Mucosa of descending colon (tissue), 3 donors: ENCODE data around the gene ARAP1. TPM values are rescaled to one million over a fixed set of nuclear protein-coding genes. Genes with fewer than 3 reads are reported as not detected.
A peak's percentile ranks its signal among the peaks of the same experiment; 100 is the strongest.

ENCODE experiments used
- ATAC-seq: fragments of 200-7000 bp; cut with Tn5 transposase; one replicate; pipeline ENCODE4 v1.9.1; 2020; ENCODE audit warnings: mild to moderate bottlenecking, moderate library complexity
- DNase-seq, 3 donors: peaks; one replicate each; pipeline ENCODE4 v3.0.0-alpha.2; 2020
- H3K36me3 ChIP-seq: fragments of 200-600 bp; one replicate; pipeline ENCODE4 v1.8.0; 2021; ENCODE audit warnings: low read depth, mild to moderate bottlenecking
- H3K4me1 ChIP-seq: fragments of 200-600 bp; one replicate; pipeline ENCODE4 v1.8.0; 2021; ENCODE audit warnings: low read depth, mild to moderate bottlenecking
- H3K4me3 ChIP-seq: fragments of 200-600 bp; one replicate; pipeline ENCODE4 v1.8.0; 2021; ENCODE audit warnings: mild to moderate bottlenecking
- H3K9me3 ChIP-seq: fragments of 200-600 bp; one replicate; pipeline ENCODE4 v1.8.0; 2021; ENCODE audit warnings: mild to moderate bottlenecking
- intact Hi-C, 2 donors: fragments of 100-400 bp; cut with DNase I in 1 of 2; cut with micrococcal nuclease in 1 of 2; formaldehyde crosslinking; loops; one replicate each; pipeline versions ENCODE4 v1.11.0 to v1.11.1; 2022; cut with DNase I, micrococcal nuclease
- total RNA-seq, 3 donors: library from RNA; stranded (reverse); fragmentation: NEBNext Ultra II Directional in 2 of 3; extraction: Animal tissue kit (Norgen Biotek cat#: 25700) in 2 of 3; gene quantifications; one replicate each; pipeline versions ENCODE4 v1.2.1 to v1.2.4, GENCODE V29; 2021 to 2023
- TF ChIP-seq, protein P1 (sequence below): fragments of 200-600 bp; IDR thresholded peaks from one replicate; pipeline ENCODE4 v1.8.0; 2022; ENCODE audit warnings: antibody characterized with exemption, mild to moderate bottlenecking
- donor health status: DM: no; HTN: no; CAD: no; lungs with moderate emphysema.
- donor health status: DM: no; HTN: no; CAD: no.
- donor health status: DM: no; HTN: yes; CAD: no.

Gene ARAP1
- total RNA-seq, 3 donors from 2014 or later = 69.3 to 84.8 (median 84.0) TPM

DNA sequence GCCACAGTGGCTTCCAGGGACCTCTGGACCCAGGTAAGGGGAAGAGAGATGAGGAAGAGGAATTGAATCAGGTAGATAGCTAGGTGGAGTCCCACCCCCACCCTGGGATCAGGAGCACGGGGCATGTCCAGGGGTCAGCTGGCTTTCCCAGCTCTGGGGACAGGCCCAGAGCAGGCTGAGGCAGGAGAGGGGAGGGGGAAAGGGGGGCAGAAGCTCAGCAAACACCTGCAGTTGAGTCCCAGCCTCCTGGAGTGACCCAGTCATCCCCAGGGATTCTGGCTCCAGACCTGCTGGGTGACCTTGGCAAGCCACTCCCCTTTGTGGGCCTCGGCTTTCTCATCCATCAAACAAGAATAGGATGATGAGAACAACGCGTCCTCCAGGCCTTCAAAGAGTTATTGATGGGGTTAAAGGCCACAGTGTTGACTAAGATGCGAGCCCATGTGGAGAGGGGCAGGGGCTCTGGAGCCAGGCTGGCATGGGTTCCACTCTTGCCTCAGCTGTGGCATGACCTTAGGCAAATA lies 25.6 kb upstream of the ARAP1 start:
- ATAC-seq (peak; percentile 1), DNase-seq (peak in 2 of 3 donors; percentile 48 to 54)
- TF ChIP-seq, protein P1, sequence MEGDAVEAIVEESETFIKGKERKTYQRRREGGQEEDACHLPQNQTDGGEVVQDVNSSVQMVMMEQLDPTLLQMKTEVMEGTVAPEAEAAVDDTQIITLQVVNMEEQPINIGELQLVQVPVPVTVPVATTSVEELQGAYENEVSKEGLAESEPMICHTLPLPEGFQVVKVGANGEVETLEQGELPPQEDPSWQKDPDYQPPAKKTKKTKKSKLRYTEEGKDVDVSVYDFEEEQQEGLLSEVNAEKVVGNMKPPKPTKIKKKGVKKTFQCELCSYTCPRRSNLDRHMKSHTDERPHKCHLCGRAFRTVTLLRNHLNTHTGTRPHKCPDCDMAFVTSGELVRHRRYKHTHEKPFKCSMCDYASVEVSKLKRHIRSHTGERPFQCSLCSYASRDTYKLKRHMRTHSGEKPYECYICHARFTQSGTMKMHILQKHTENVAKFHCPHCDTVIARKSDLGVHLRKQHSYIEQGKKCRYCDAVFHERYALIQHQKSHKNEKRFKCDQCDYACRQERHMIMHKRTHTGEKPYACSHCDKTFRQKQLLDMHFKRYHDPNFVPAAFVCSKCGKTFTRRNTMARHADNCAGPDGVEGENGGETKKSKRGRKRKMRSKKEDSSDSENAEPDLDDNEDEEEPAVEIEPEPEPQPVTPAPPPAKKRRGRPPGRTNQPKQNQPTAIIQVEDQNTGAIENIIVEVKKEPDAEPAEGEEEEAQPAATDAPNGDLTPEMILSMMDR = no peak
- H3K36me3 ChIP-seq = no peaks in the 10 kb centered on the region
- peaks cover 41% of the 10 kb centered on the region for H3K4me1 ChIP-seq
- no peaks in the 10 kb centered on the region for H3K9me3 ChIP-seq
- intact Hi-C loops = no loop called here
- no peak overlapping the region for H3K4me3 ChIP-seq

DNA sequence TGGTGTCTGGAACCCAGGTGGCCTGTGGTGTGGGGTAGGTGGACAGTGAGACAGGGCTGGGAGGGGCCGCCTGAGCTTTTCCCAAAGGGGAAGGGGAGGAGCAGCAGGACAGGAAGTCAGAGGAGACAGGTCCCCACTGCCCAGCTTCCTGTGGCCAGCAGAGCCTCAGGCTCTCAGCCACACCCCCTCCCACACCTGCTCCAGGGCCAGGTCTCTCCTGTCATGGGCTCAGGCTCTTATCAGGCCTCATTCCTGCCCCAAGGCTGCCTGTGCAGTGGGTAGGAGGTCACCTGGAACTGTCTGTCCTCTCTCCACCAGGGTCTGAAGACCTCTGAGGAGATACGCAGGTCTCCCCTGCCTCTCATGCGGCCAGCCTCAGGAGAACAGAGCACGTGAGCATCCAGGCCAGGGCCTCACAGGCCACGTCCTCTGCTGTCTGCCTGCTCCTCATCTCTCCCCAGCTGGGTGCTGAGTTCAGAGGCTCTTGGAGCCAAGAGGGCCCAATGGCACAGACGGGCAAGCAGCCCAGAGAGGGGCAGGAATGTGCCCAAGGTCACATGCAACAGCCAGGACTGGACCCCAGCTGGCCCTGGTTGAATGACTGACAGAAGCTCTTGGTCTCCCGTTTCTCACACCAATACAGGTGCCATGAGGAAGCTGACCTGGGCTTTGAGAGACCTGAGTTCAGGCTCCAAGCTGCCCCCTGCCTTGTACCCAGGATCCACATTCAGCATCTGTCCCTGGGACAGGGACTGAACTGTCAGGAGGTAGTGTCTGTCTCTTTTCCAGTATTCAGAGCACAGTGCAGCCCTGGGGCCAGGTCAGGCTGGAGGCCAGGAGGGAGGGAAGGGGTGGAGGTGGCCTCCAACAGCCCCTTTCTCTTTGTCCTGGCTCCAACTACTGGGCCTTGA lies 24.9 kb upstream of the ARAP1 start:
- intact Hi-C loops = no loop called here
- H3K36me3 ChIP-seq = no peaks in the 10 kb centered on the region
- DNase-seq (peak in 2 of 3 donors; percentile 46 to 62), ATAC-seq (peak; percentile 31)
- H3K4me1 ChIP-seq = peaks cover 40% of the 10 kb centered on the region
- H3K9me3 ChIP-seq = no peaks in the 10 kb centered on the region
- H3K4me3 ChIP-seq = no peak overlapping the region
- TF ChIP-seq, protein P1 = no peak

DNA sequence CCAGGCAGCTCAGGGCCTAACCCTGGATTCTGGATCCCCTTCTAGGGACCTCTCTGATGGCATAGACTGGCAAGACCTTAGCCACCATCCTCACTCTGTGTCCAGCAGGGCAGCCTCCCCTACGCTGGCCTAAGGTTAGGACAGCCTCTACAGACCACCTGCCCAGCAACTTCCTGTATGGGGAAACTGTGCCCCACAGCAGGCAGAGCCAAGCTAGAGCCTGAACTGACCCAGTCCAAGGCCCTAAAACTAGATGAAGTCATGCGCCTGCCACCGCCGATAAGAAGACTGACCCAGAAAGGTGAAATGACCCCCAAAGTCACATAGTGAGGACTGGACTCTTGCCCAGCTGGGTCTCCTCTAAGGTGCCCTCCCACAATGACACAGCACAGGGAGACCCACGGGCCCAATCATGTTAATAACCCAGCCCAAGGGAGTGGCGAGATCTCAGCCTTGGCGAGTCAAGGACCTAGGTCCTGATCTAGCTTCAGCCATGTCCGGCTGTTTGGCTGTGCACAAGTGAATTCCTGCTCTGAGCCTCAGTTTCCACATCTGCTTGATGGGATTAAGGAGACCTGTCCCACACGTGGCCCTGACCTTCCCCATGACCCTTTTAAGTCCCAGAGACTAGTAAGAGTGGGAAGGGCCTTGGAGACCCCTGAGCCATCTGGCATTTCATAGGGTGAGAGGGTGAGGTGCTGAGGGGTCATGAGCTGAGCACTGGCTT lies 24.1 kb upstream of the ARAP1 start:
- H3K9me3 ChIP-seq = no peaks in the 10 kb centered on the region
- DNase-seq (no peak), ATAC-seq (no peak)
- no peaks in the 10 kb centered on the region for H3K36me3 ChIP-seq
- H3K4me3 ChIP-seq = no peak overlapping the region
- H3K4me1 ChIP-seq = peaks cover 41% of the 10 kb centered on the region
- intact Hi-C loops = no loop called here
- TF ChIP-seq, protein P1 = no peak

DNA sequence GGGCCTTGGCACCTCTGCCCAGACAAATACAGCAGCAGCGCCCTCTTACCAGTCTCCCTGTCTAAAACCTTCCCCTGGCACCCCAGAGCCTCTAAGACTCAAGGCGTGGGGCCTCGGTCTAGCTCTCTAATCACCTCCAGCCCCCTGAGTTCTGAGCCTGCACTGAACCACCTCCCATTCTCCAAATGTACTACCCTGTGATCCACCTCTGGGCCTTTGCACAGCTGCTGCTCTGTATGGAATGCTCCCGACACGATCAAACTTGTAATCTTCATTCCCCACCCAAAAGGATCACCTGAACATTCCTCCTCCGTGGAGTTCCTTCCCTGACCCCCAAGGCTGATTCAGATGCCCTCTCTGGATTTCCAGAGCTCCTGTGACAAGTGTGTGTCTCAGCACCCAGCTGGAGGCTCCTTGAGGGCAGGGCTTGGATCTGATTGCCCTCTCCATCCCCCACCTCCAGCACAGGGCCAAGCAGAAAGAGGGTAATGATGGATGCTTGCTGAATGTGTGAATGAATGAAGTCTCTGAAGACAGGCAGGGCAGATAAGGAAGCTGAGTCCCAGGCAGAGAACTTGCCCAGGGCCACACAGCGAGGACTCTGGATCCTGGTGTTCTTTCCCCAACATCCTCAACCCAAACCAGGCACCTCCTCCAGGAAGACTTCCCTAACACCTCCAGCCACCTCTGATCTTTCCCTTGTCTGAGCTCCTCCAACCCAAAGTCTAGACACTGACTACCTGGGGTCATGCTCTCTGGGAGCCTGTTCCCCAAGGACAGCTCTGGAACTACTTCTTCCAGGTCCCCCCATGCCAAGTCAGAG lies 23.3 kb upstream of the ARAP1 start:
- Histone ChIP-seq H3K36me3 (no peaks in the 10 kb centered on the region), H3K9me3 (no peaks in the 10 kb centered on the region), H3K4me3 (no peak overlapping the region), H3K4me1 (peaks cover 45% of the 10 kb centered on the region)
- DNase-seq = no peak
- TF ChIP-seq, protein P1 = no peak
- no peak for ATAC-seq
- intact Hi-C loops = no loop called here

DNA sequence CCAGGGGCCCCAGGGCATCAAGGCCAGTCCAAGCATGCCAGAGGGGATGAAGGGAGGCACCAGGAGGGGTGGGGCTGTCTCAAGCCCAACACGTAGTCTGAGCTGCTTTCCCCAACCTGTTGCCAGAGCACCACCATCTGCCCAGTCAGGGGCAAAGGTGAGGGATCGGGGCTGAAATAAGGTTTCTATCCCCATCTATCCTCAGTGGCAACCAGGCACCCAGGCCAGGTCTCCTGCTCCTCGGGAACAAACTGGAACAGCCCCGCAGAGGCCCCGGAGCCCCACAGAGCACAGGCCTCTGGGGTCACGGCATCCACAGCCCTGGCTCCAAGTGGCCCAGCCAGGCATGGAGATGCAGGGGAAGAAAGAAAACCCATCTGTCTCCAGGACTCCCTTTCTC lies 22.3 kb upstream of the ARAP1 start:
- ATAC-seq (no peak), DNase-seq (no peak)
- TF ChIP-seq, protein P1 = no peak
- Histone ChIP-seq H3K4me1 (peaks cover 45% of the 10 kb centered on the region), H3K4me3 (no peak overlapping the region), H3K36me3 (no peaks in the 10 kb centered on the region), H3K9me3 (no peaks in the 10 kb centered on the region)
- intact Hi-C loops = no loop called here
